ENCODE data around the gene CCDC194.

CCDC194 gene

DNA sequence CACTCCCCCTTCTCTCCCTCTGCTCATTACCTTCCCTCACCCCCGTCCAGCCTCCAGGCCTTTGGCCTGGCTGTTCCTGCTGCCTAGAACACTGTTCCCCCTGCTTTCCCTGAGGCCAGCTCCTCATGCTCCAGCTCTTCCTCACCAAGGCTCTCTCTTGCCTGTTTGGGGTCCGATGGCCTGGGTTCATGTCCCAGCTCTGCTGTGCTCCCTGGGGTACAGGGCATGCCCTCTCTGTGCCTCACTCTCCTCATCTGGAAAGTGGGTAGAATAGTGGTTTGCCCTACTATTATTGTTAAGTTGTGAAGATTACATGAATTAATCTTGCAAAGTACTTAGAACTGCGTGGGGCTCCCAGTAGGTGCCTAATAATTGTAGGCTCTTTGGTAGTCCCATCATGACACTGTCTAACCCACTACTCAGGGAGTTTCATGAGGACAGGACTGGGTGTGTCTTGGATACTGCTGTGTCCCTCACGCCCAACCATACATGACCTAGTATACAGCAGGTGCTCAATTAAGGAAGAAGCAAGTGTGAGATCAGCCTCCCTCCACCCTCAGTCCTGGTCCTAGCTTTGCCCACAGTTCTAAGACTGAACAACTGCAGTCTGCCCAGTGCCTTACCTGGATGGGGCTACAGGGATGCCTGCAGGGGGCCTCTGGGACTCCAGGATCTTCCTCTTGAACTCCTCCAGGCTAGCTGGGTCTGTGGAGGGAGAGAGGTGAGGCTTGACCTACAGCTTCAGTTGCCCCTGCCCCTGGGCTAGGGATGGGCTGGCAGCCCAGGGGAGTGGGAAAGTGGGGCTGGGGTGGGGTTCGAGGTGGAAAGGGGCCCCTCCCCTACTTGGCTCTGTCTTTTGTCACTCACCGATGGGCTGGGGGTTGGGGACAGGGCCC lies 33.8 kb downstream of the CCDC194 start:
- Histone ChIP-seq H3K27ac (no peak overlapping the region), H3K4me3 (ENCODE audit: low read depth, low read length) (no peak overlapping the region), H3K36me3 (replicated peaks) (no peaks in the 10 kb centered on the region), H3K27me3 (replicated peaks) (no peaks in the 10 kb centered on the region)
- TF ChIP-seq, protein P1, sequence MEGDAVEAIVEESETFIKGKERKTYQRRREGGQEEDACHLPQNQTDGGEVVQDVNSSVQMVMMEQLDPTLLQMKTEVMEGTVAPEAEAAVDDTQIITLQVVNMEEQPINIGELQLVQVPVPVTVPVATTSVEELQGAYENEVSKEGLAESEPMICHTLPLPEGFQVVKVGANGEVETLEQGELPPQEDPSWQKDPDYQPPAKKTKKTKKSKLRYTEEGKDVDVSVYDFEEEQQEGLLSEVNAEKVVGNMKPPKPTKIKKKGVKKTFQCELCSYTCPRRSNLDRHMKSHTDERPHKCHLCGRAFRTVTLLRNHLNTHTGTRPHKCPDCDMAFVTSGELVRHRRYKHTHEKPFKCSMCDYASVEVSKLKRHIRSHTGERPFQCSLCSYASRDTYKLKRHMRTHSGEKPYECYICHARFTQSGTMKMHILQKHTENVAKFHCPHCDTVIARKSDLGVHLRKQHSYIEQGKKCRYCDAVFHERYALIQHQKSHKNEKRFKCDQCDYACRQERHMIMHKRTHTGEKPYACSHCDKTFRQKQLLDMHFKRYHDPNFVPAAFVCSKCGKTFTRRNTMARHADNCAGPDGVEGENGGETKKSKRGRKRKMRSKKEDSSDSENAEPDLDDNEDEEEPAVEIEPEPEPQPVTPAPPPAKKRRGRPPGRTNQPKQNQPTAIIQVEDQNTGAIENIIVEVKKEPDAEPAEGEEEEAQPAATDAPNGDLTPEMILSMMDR (IDR thresholded peaks at IDR 0.05; ENCODE audit: low read depth, low read length, missing control alignments) = no peak
- in situ Hi-C loops (cut with HindIII; ENCODE audit: low pct_ligation_motif_present, low sequenced_read_pairs) = no loop called here
- DNase-seq = no peak

DNA sequence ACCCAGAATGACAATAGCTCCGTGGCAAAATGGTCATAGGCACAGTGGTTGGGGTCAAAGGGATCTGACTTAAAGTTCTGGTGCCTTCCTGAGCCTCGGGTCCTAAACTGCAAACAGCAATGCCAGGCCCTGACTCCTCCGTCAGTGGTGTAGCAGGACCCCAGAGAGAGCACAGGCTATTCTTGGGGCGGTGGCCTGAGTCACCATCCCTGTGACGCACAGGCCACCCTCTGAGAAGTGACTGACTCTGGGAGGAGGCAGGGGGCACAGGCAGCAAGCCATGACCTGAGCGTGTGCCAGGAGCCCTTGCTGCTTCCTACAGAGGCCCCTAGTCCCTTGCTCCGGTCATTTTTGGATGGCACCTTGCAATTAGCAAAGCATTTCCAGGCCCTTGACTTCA lies 35.6 kb downstream of the CCDC194 start:
- in situ Hi-C loops (cut with HindIII; ENCODE audit: low pct_ligation_motif_present, low sequenced_read_pairs) = no loop called here
- Histone ChIP-seq H3K36me3 (replicated peaks) (no peaks in the 10 kb centered on the region), H3K27me3 (replicated peaks) (no peaks in the 10 kb centered on the region), H3K27ac (no peak overlapping the region), H3K4me3 (ENCODE audit: low read depth, low read length) (no peak overlapping the region)
- peak; percentile 66 for DNase-seq
- TF ChIP-seq, protein P1 (IDR thresholded peaks at IDR 0.05; ENCODE audit: low read depth, low read length, missing control alignments) = no peak

DNA sequence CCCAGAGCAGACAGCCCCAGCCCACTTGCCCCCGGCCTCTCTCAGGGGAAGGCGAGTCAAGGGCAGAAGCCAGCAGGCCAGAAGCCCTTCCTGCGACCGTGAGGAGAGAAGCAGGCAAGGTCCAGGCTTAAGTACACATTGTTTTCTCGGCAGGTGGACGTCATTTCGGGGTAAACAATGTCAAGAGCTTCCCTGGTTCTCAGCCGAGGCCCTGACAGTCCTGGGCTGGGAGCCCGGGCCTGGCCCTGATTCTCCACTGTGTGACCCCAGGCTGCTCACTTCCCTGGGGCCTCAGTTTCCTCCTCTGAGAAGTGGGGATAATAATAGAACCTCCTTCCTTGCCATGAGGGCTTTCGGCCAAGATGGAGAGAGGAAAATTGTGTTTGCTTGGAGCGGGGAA lies 36.3 kb downstream of the CCDC194 start:
- no peak for DNase-seq
- Histone ChIP-seq H3K27me3 (replicated peaks) (no peaks in the 10 kb centered on the region), H3K27ac (peak overlapping the region; percentile 8), H3K36me3 (replicated peaks) (no peaks in the 10 kb centered on the region), H3K4me3 (ENCODE audit: low read depth, low read length) (no peak overlapping the region)
- TF ChIP-seq, protein P1 (IDR thresholded peaks at IDR 0.05; ENCODE audit: low read depth, low read length, missing control alignments) = no peak
- in situ Hi-C loops (cut with HindIII; ENCODE audit: low pct_ligation_motif_present, low sequenced_read_pairs) = no loop called here

DNA sequence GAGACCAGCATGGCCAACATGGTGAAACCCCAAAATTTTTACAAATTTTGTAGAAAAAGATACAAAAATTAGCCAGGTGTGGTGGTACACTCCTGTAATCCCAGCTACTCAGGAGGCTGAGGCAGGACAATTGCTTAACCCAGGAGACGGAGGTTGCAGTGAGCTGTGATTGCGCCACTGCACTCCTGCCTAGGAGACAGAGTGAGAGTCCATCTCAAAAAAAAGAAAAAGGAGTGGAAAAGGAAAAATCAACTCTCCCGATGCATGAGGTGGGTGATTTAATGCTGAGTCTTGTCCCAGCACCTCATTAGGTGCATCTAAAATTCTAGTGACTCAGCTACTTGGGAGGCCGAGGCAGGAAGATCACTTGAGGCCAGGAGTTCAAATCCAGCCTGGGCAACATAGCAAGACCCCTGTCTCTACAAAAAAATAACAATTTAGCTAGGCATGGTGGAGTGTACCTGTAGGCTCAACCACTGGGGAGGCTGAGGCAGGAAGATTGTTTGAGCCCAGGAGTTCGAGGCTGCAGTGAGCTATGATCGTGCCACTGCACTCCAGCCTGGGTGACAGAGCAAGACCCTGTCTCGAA lies 36.8 kb downstream of the CCDC194 start:
- Histone ChIP-seq H3K27ac (no peak overlapping the region), H3K36me3 (replicated peaks) (no peaks in the 10 kb centered on the region), H3K4me3 (ENCODE audit: low read depth, low read length) (no peak overlapping the region), H3K27me3 (replicated peaks) (no peaks in the 10 kb centered on the region)
- no peak for DNase-seq
- TF ChIP-seq, protein P1 (IDR thresholded peaks at IDR 0.05; ENCODE audit: low read depth, low read length, missing control alignments) = no peak
- in situ Hi-C loops (cut with HindIII; ENCODE audit: low pct_ligation_motif_present, low sequenced_read_pairs) = no loop called here

DNA sequence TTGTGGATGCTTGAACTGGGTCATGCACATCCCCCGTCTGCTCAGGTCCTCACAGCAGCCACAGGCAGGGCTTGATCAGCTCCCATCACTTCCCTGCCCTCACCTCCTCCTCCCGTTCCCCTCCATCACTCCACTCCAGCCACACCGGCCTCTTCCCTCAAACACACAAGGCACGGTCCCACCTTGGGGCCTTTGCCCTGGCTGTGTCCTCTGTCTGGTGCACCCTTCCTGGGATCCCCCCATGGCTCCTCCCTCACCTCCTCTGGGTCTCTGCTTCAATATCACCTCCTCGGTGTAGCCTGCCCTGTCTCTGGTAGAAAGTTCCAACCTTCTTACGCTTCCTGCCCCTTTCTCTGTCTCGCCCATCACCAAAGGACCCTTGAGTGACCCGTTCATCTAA lies 40.6 kb downstream of the CCDC194 start:
- no peak overlapping the region for H3K27ac ChIP-seq
- in situ Hi-C loops (cut with HindIII; ENCODE audit: low pct_ligation_motif_present, low sequenced_read_pairs) = no loop called here

More for the DNA sequence above, 40.6 kb downstream of the CCDC194 start:
- DNase-seq = no peak
- H3K36me3 ChIP-seq (replicated peaks) = no peaks in the 10 kb centered on the region
- H3K4me3 ChIP-seq (ENCODE audit: low read depth, low read length) = no peak overlapping the region
- TF ChIP-seq, protein P1 (IDR thresholded peaks at IDR 0.05; ENCODE audit: low read depth, low read length, missing control alignments) = no peak
- no peaks in the 10 kb centered on the region for H3K27me3 ChIP-seq (replicated peaks)
